Left kidney (tissue), 8 donors: ENCODE results near the gene OR52D1. TPM values are rescaled to one million over a fixed set of nuclear protein-coding genes. Genes with fewer than 3 reads are reported as not detected.

Source experiments
- DNase-seq: peaks from one replicate; pipeline ENCODE4 v3.0.0-alpha.2; 2013
- long read RNA-seq, 8 donors: transcript quantifications; one replicate each; lab custom pipeline, GENCODE V29; 2026
- polyA plus RNA-seq: library from polyadenylated mRNA; unstranded; fragments of 120-200 nt; gene quantifications from one replicate; pipeline ENCODE4 v1.2.1, GENCODE V29; 2013; ENCODE audit not compliant: insufficient read length

OR52D1 gene
- polyA plus RNA-seq, result 0.13 TPM
- long read RNA-seq, donor 1, result 0 reads
- long read RNA-seq, donor 2, result 0 reads
- long read RNA-seq, donor 3, result 0 reads
- long read RNA-seq, donor 4, result 0 reads
- long read RNA-seq, donor 5, result 0 reads
- long read RNA-seq, donor 6, result 0 reads
- long read RNA-seq, donor 7, result 0 reads
- long read RNA-seq, donor 8, result 0 reads

DNA sequence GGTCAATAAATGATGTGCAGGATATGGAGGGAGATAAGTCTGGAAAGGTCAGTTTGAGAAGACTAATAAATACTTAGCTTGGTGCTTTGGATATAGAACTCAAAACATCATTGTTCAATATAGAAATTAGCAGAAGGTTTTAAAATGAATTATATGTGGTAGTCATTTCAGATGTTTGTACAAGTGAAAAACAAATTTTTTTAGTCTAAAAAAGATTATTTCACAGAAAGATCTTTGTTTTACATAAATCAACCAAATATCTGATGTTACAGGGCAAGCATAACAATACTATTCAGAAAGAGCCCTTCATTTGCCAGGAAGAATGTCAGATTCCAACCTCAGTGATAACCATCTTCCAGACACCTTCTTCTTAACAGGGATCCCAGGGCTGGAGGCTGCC lies at the start of gene OR52D1:
Gene OR52D1 (plus strand): TSS at position 301 of the 400 bp plus-strand sequence. CDS start 22 bp downstream, at position 323.
- DNase-seq, result no peak

- DNase-seq, result no peak
Observed at GRCh38 chr11:5441414-5441813, 47.1 kb upstream of the OR52D1 start, which contains the start of gene OR51I1. Gene OR51I1 (minus strand): TSS chr11:5441514. CDS start chr11:5441514, 0 bp downstream.

- no peak for DNase-seq
Observed at GRCh38 chr11:5443835-5444393, 44.6 kb upstream of the OR52D1 start.

DNA sequence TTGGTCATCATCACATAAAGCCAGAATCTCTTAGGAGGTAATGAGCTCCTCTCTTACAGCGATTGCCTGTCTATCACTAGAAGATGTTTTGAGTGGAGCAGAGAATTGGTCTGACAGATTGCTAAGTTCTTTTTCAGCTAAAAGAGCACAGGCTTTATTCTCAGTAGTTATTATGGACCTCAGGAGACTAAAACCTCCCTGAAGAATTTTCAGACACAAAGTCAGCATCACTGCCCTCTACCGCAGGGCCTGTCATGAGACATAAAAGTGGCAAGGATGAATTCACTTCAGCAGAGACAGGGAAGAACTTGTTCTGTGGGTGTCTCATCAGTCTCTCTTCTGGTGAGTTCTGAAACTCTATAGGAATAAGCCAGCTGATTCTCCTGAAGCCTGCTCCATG lies 39.5 kb upstream of the OR52D1 start, which contains the start of gene OR51I2:
Gene OR51I2 (plus strand): TSS at position 301 of the 400 bp plus-strand sequence. CDS start 4,166 bp downstream, outside the sequence.
- no peak for DNase-seq

GRCh38 chr11:5449432-5449831 lies 39.1 kb upstream of the OR52D1 start:
- no peak for DNase-seq

- no peak for DNase-seq
Observed at GRCh38 chr11:5460983-5461621, 27.4 kb upstream of the OR52D1 start.

DNA sequence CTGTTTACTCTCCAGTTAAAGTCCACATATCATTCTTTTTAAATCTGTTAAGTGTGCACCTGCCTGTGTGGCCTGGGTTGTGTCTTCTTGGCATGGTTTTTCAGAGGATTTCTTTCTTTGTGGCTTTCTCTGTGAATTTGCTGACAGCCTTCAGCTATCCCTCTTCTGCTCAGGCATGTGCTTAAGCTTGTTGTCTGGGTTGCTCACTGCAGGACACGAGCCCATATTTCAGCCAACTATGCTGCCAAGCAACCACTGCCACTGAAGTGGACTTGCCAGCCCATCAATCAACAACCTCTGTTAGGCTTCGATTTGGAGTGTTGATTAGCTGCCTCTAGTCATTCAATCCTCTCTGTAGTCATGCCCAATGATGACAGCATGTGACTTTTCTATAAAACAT lies 21.0 kb upstream of the OR52D1 start:
- no peak for DNase-seq

DNA sequence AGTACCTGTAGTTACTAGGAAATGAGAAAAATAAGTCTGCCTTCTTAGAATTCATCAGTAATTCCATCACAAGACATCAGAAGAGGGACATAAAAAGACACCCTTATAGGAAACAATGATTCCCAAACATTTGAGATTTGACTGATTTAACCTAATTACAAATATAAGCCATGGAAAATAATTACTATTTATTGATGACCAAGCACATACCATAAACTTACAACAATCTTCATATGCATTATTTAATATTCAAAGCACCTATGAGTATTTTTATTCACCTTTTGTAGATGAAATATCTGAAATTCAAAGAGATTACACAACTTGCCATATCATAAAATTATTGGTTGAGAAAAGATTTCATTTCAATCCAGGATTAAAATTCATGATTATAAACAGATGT lies 14.6 kb upstream of the OR52D1 start:
- no peak for DNase-seq

DNA sequence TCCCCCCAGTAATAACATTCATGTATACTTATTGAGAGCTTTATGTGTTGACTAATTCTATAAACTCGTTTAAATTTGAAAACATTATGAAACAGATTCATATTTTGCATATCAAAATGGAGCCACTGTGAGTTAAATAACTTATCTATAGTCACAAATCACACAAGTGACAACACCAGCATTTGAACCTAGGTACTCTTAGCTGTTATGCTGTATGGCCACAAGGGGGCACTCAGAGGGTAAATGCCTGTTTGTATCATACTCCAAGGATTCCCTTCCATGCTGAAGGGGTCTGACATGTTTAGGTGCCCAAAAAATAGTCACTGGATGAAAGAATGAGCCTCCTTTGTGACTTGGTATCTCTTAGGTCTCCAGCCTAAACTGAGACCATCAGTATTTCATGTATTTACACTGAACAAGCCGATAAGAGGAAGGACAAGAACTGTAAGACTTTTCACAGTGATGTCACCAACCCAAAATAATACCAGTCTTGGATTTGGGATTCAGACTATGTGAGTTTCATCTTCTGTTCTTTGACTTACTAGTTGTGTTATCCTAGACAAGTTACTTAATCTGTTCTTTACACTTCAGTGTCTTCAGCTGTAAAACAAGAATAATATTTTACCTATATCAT lies 12.2 kb upstream of the OR52D1 start:
- DNase-seq, result peak; percentile 18

DNA sequence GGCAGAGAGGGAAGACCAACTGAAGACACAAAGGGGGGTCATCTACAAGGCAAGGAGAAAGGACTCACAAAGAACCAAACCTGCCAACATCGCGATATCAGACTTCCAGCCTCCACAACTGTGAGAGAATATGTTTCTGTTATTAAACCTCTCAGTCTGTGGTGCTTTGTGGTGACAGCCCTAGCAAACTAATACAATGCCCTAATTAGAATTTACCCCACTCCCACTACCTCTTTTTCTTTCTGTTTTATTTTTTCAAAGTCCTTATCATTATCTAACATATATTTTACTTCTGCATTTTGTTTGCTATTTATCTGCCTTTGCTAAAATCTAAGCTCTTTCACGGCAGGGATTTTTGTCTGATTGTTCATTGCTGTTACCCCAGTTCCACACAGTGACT lies 2.5 kb upstream of the OR52D1 start:
- DNase-seq, result no peak

DNA sequence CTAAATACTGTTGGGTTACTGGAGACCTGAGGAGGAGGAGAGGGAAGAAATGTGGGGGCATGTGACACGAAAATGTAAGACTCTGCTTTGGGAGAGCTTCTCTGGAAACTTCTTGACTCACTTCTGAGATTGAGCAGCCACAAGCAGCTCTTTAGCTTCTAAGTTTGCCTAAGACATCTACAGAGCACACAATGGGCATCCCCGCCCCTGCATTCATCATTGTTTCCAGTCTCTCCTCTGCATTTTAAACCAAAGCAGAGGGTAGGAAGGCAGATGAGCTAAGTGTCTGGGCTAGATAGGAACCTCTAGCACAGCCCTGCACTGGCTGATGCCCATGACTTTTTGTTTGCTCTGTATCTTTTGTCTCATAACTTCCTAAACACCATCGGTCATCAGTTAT lies 2.1 kb upstream of the OR52D1 start:
- no peak for DNase-seq

- DNase-seq, result no peak
Observed at GRCh38 chr11:5488798-5489399, 414 bp downstream of the OR52D1 start.

DNA sequence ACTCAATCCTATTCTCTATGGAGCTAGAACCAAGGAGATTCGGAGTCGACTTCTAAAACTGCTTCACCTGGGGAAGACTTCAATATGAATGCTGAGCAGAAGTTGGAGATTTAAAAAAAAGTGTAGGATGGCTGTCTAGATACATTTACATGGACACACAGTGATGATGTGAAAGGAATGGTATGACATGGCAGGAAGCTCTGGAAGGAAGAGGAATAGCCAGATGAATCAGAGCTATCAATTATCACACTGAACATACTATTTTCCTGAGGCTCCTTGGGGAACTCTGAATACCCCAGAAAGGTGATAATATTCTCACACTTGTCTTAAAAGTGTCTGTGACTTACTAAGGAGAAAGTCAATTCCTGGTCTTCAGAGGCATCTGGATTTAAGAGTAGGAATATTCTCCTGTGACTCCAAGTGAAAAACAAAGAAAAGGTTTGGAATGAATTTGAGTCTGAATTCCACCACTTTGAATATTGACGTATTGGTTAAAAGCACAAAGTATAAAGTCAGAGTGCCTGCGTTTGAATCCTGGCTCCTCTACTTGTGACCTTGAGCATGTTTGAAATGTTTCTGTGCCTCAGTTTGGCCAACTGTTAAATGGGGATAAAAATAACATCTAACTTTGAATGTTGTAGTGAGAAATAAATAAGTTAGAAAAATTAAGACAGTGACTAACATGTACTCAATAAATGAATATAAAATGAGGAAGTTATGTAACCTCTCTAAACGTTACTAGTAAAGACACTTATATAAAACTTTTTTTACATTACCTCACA lies 1.3 kb downstream of the OR52D1 start:
- no peak for DNase-seq

DNA sequence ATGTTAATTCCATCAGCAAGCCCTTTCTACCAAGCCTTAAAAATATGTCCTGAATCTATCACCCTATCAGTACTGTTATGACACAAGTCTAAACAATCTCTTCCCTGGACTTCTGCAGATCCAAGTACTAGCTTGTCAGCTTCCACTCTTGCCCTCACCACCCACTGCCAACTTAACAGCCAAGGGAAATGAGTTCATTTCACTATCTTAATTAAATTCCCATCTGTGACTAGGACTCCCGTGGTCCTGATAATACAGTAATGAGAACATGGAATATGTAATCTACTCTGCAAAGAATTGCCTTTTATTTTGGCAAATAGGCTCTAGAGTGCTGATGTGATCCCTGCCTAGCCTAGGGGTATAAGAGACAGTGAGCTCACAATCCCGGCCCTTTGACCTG lies 11.2 kb downstream of the OR52D1 start:
- no peak for DNase-seq

DNA sequence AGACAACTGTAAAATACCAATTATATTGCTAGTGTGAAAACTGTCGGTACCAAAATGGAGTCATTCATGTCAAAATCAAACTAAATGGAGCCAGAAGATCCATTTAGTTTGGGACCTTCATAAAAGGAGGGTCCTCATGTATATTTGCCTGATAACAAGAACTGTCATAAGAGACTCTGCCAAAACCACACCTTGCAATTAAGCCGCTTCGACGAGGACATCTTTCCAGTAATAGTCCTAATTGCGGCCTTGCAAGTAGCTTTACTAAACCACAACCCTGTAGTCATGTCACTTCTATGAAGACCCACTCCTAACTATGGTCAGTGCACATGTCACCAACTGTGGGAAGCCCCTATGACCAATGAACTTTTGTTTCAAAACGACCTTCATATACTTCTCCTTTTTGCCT lies 11.9 kb downstream of the OR52D1 start:
- DNase-seq, result no peak

GRCh38 chr11:5504403-5504921 lies 16.0 kb downstream of the OR52D1 start:
- peak; percentile 2 for DNase-seq

GRCh38 chr11:5505363-5506048 lies 17.0 kb downstream of the OR52D1 start:
- no peak for DNase-seq

DNA sequence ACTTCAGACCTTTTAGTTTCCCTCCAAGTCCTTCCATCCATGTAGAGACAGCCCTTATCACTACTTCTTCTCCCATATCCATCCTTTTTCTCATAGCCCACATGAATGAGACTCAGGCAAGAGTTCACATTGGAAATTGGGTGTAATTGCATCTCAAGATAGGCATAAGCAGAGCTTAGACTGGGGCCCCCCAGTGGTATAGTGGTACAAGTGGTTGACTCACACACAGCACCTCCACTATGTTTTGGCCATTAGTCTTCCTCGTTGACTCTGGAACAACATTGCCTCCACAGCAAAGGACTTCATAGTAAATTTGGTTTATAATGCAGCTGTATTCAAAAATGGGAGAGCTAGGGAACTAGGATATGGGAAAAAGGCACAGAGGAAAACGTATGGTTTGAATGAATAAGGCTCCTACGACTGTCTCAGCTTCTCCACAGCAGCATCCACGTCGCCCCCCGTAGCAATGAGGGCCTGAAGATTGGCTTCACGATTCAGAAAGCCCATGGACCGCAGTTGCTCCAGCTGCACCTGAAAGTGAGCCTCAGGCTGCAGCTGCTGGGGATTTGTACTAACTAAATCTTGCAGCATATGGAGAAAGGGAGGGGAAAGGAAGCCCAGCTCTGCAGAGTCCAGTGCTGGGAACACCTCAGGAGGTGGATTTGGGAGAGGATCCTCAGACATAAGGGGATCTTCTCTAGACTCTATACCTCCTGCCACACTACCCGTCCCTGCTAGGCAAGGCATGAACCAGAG lies 18.9 kb downstream of the OR52D1 start:
- no peak for DNase-seq

- DNase-seq, result no peak
Observed at GRCh38 chr11:5507933-5508305, 19.4 kb downstream of the OR52D1 start.

- DNase-seq, result no peak
Observed at GRCh38 chr11:5508605-5509004, 20.1 kb downstream of the OR52D1 start.
